HG02623 (cell line): ENCODE results near the gene VCAN.
A peak's percentile ranks its signal among the peaks of the same experiment; 100 is the strongest.

ENCODE experiments used
- ATAC-seq: cut with Tn5 transposase; IDR thresholded peaks from one replicate; pipeline ENCODE4 v1.9.1; 2021; ENCODE audit warnings: moderate library complexity; ENCODE audit not compliant: unreplicated experiment

Gene VCAN

DNA sequence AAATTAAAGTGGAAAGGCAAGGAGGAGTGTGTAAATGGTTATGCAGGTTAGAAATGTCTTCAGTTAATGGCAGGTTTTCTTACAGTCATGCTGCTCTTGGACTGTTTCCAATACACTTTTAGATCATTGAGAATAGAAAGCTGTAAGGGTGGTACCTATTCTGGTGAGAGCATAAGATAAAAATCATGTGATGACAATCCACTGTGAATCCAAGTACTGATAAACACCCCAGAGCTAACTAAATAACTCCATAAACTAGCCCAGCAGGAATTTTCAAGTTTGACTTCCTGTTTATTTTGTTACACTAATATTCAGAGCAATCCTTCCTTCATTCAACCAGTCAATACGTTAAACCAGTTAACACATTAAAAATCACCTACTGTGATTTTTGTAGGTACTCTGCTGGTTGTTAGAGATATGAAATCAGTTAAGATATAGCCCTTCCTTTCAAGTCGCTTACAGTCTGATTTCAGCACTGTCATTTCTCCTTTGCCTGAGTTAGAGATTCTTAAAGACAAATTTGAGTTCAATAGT is 22.6 kb downstream of the VCAN start:
- no peak for ATAC-seq

DNA sequence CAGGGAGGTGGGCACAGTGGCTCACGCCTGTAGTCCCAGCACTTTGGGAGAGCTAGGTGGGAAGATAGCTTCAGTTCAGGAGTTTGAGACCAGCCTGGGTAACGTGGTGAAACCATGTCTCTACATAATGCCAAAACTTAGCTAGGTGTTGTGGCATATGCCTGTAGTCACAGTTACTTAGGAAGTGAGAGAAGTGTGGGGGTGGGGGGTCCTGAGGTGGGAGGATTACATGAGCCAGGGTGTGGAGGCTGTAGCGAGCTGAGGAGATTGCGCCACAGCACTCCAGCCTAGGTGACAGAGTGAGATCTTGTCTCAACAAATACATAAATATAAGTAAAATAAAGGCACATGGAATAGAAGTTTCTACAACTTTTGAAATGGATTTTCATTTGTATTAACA is 23.1 kb downstream of the VCAN start:
- no peak for ATAC-seq

DNA sequence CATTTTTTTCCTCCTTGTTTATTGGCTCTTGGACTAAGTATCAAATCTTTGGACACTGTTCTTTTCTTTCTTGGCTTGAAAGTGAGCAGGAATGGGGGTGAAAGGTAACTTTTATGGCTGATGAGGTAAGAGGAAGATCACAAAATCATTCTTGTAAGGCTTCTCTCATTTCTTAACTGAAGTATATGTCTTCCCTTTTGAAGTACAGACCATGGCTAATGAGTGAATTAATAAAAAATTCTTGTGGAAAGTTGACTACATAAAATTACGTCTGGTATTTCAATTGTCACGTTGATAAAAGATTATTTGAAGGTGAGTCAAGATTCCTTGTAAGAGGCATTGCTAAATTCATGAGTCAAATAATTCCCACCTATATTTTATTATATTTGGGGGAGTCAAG is 25.1 kb downstream of the VCAN start:
- ATAC-seq = no peak

DNA sequence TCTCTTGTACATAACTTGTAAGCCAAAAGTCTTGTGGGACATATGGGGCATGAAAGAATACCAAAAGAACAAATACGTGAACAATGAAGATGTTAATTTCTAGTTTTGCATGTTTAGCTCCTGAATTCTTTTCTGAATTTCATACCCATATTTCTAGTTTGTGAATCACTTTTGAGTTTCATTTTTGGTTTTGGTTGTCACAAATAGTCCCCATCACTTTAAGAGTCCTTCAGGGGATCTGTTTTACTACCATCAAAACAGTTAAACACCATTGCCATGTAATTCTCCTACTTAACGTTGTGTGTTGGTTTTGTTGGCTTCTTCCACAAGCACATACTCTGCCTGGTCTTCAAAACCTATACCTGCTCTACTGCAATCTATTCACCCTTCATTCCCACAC is 27.0 kb downstream of the VCAN start:
- peak; percentile 58 for ATAC-seq

DNA sequence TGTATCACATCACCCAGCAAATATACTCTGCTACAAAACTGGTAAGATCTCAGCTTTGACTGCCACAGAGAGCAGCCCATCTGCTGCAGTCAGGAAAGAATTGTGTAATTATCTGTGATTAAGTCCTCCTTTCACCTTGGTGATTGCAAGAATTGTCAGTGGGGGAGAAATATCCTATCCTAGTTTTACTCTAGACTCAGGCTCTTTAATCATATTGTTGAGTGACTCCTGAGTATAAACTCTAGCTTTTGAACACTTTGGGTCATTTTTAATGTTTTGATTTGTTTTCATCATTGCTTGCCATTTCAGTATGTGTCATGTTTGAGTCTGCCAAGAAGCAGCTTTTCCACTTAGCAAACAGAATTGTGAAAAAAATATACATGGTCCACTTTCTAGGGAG is 32.1 kb downstream of the VCAN start:
- no peak for ATAC-seq

DNA sequence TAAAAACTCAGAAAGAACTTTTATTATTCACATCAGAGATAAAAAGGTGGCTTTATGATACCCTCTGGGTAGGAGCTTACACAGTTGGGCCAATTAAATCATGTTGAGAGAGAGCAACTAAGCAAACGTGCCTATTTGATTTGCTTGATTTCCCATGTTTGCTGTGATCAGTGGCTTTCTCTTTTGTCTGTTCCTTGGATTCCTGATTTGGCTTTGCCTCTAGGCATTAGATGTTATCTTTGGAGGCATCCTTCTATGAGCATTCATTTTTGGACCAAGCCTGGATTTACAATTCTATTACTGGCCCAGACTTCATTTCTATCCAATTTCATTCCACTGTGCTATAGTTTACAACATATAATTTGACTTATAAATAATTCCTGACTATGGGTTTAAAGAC is 35.9 kb downstream of the VCAN start:
- no peak for ATAC-seq

DNA sequence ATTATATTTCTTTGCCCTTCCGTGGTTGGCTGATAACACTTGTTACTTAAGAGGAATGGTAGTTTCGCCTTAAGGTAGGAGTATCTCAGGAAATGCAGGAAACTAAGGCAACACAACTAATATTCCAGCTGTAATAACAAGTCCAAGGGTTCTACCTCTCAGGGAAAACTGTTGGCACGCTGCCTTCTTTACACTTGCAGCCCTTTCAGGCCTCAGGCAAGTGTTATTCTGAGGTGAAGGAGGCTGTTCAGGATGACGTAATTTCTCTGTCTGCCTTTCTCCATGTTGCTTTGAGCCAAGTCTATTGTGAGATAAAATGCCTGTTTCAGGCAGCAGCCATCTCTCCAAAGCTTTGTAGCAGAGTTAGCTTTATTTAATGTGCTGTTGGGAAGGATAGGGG is 38.0 kb downstream of the VCAN start:
- ATAC-seq = no peak

DNA sequence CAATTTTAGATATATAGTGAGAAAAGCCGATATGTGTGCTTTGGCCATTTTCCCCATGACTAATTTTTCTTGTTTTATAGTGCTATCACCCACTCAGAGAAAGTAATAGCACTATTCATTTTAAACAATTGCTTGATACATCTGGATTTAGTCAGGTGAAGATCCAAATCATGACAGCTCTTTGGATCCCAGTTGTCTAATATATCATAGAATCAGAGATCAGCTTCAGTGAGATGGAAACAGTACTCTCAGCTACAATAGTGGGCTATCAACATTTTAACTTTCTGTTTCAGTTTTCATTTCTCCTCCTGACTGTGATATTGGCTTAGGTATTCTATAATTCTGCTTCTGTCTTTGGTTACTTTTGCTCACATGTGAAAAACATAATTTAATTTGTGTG is 38.7 kb downstream of the VCAN start:
- ATAC-seq = peak; percentile 82

DNA sequence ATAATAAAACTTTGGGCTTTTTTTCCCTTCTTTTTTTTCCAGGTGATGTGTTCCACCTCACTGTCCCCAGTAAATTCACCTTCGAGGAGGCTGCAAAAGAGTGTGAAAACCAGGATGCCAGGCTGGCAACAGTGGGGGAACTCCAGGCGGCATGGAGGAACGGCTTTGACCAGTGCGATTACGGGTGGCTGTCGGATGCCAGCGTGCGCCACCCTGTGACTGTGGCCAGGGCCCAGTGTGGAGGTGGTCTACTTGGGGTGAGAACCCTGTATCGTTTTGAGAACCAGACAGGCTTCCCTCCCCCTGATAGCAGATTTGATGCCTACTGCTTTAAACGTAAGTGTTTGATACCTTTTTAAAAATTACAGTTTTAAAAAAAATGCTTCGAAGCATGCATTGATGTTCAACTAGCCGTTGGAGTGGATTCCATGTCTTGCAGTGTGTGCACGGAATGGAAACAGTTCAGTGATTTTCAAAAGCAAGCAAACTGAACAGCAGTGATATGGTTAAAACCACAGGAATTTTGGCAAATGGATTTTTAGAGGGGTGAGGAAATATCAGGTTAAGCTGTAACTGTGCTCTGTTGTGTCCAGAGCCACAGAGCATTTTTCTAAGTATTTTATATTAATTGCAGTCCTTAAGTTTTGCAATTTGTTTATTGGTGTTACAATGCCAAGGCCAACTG is 40.7 kb downstream of the VCAN start:
- no peak for ATAC-seq

DNA sequence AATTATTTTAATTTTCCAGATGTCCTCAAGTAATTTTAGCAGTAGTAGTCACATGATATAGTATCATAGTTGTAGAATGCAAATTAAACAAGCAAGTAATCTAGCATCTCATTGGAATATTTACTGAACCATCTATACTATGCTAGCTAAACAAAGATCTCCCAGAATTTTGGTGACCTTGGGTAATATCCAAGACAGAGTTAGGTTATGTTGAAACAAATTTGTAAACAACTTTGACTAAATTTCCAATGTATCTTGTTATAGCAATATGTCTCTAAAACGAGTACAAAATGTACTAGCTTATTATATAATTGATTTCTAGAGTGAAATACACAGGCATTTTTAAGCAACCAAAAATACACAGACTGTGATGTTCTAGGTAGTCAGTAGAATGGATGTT is 41.5 kb downstream of the VCAN start:
- no peak for ATAC-seq

DNA sequence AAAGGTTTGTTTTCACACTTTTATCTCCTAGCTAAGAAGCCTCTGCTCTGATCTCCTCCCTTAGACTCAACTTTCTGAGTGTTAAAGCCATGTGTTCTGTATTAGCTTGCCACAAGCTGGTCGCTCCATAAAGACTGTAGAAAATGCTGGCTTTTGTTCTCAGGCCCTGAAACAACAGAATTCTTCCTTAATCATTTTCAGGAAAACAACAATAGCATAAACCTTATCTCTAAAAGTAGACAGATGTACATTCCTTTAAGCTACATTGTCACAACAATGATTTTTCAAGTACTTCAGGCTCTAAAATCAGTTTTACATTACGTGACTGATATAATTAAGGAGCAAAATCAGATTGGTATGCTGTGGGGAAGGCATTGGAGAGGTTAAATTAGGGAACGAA is 41.9 kb downstream of the VCAN start:
- no peak for ATAC-seq

DNA sequence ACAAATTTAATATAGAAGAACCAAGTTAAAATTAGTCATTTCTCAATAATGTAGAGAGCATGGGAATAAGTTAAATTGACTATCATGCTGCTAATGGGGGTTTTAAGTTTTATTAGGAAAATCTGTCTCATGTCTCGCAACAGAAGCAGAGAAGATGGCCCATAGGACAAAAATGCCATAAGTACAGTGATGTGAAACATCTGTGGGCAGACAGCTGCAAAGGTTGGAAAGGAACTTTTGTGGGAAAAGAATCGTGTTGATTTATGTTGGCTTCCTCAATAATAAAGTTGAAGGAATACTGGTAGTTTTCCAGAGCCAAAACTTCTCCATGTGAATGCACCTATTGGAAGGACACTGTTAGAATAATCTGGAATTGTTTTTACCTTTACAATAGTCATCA is 44.8 kb downstream of the VCAN start:
- ATAC-seq = no peak

DNA sequence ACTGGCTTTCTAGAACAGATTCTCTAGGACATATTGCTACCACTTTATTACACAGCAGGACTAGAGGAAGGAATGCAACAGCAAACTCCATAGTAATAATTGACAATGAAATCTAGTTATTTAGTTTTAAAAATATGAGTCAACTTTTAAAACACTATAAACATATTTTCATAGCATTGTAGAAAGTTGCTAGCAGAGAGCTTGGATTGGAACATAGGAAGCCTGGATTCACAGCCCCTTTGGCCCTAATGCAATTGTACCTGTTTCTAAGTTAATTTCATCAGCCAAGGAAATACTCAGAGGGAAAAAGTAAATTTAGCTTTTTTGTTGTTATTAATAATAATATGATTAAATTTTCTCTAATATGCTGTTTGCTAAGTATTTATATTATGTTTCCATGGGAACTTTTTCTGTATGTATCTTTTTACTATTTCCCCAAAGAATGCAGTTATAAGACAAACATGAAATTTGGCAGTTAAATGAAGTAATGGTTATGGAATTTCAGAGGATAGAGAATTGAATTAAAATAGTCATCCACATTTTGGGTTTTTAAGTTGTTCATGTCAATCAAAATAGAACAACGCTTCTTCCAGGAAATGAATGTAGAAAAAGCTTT is 45.6 kb downstream of the VCAN start:
- ATAC-seq = no peak

DNA sequence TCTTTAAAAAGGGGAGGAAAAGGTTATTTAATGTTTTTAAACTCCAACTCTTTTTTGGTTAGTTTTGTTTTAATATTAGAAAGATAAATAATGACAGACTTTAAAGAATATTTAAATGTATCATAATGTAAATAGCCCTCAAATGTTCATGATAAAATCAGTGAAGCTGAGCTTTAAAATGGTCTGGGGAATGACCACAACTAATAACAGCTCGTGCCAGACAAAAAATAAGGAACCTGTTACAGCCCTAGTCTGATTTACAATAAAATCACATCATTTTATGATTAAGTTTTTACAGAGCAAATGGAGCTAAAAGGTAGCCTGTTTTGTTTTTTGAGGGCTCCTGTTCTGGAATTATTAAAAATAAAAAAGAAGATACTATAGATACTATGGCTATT is 46.1 kb downstream of the VCAN start:
- no peak for ATAC-seq

DNA sequence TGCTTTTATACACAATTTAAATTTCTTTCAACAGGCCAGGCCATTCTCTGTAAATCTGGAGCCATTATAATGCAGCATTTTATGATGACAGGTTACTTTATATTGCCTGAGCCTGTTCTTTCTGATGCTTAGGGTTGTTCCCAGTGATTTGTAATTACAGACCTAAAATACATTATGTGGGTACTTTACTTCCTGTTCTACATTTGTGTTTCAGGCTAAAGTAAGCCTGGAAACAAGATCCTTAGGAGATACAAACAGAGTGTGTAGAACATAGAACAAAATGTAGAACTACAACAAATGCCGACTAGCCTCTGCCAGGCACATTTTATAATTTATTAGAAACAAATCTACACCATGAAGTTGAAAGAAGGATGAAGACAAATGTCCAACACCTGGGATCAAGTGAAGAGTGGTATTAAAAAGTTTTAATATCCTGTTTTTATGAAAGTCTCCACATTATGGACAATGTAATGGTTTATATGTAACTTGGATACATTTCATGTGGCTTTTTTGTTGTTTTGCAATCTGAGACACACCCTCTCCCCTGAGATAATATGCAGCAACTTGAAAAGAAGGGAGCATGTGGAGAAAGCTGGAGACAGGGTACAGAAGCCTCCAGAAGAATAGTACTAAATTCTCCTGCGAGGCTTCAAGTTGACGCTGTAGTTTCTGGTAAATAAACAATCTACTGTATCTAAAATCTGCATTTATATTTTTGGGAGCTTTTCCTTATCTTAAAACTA is 46.9 kb downstream of the VCAN start:
- ATAC-seq = no peak

DNA sequence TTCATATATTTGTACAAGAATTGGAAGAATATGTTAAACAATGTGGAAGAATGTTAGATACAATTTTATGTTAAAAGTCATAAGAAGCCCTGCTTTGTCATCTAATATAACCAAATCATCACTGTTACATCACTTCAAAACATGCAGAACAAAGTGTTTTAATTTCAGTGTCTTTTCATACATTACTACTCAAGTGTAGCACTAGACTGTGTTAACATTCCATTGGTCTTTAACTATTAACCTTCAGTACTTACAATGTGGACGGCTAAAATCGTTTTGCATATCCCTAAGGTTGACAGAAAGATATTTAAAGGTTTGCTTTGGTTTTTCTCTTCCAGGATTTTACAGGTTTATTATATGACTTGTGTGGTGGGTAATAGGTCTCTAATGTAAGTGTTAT is 50.9 kb downstream of the VCAN start:
- ATAC-seq = no peak

DNA sequence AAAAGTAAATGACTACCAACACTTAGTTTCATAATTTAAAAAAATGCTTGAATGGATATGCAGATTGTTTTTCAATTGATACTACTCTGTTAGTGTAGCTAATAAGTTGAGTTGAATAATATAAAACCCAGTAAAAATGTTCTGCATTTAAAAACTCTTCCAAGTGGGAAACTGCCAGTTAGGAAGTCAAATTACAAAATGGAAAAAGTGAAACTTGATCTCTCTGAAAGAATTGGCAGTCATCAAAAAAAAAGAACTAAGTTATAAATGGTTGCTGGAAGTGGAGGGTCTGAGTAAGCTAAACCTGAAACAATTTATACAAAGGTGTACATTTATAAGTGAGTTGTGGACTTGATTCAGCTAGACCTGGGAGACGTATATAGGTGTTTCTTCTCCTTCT is 52.4 kb downstream of the VCAN start:
- ATAC-seq = no peak

DNA sequence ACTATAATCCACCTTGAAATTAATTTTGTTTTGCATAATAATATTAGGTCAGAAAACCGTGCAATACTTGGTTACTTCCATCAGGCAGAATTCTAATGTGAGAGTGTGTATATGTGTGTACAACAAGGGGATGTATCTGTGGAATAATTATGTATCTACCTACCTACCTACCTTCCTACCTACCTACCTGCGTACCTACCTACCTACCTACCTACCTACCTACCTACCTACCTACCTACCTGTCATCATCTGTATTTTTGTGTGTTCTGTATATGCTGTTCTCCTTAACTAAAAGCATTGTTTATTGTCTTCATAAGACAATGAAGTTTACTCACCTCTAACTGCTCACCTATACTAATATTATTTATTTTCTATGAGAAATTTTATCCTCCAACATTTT is 52.8 kb downstream of the VCAN start:
- ATAC-seq = no peak

DNA sequence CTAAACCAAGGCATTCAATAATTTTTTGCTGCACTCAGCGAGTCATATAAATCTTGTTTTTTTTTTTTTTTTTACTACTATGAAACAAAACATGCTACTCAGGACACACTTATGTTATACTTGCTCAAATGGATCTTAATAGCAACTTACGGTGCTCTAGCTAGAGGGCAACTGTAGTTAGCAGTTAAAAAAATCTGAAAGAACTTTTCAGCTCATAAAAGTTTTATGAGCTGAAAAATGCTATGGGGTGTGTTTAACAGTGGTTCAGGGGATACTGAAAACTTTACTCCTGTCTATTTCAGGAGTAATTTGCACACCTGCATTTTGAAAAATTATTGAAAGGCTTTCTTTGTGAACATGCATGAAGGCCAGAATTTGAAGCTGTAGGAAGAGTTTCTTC is 53.4 kb downstream of the VCAN start:
- ATAC-seq = no peak

DNA sequence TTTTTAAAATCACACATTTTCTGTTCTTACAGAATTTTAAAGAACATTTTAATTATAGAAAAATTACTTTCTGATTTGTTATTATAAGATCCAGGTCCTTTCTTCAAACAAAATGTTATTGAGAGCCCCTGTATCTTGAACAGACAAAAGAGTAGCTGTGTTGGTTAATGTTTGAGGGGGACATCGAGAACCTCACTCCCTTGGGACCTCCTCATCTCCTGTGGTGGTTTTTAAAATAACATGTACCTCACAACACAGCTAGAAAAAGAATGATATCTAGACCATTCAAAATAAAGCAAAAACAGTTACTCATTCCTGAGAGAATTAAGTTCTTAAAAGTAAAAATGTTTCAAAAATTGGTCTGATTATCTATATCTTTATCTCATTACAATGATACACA is 54.7 kb downstream of the VCAN start:
- no peak for ATAC-seq

DNA sequence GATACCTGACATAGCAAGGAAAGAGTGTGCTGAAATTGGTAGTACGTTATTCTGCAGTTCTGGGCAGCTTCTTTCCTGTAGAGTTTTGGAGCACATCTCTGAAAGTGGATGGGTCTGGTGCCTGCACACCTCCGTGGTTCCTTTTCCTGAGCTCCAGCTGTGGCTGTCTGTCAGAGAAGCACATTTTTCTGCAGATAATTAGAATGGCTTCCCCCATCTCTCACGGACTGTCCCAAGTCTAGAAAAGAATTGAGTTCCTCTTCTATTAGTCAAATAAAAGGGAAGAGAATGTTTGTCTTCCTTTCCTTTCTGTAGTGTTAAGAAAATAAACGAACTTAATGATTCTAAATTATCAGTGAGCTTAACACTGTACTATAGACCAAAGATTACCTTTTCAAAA is 55.7 kb downstream of the VCAN start:
- ATAC-seq = no peak

DNA sequence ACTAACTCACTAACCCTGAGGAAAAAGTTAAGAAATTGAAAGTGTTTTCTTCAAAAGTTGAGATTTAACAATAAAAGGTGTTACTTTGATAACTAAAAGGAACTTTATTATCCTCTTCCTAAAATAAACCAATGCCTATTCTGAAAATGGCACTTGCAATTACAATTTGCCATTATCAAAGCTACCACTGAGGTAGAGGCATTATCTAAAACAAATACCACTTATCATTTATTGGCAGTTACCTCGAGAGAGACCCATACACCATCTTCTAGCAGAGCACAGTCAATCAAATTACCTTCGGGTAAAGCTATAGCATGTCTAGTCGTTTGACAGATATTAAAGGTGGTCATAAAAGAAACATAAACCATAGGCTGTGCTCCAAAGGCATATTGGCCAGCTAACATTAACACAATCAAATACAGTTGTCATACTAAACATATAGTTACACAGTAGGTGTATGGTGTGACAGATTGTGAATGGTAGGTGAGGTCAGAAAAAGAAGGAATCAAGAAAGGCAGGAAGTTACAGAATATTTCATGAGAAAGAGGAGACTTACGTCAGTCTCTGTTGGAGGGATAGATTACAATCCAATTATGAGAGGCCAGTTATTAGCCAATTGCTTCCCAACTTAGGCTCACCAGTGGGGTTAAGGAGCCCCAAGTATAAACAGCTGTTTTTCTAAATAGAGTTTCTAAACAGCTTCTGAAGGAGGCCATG is 56.3 kb downstream of the VCAN start:
- no peak for ATAC-seq
